Lower leg skin (tissue), 4 donors: ENCODE data around the gene RASD2. TPM values are rescaled to one million over a fixed set of nuclear protein-coding genes. Genes with fewer than 3 reads are reported as not detected.

Experiments
- DNase-seq, 2 donors: peaks; one replicate each; pipeline ENCODE4 v3.0.0-alpha.2; 2019; ENCODE audit warnings: low spot score in 2 of 2
- H3K4me3 ChIP-seq: fragments of 200-600 bp; sonication (generic); 2 replicates; pipeline ENCODE4 v1.5.1; 2017; ENCODE audit warnings: mild to moderate bottlenecking, low read depth; ENCODE audit not compliant: poor library complexity, severe bottlenecking
- CTCF ChIP-seq, 3 donors: fragments of 450-650 bp; IDR thresholded peaks; one replicate each; pipeline ENCODE4 v1.5.1; 2016; ENCODE audit warnings: antibody characterized with exemption in 3 of 3, mild to moderate bottlenecking in 3 of 3, moderate library complexity in 2 of 3
- POLR2A ChIP-seq, 2 donors: fragments of 450-650 bp; IDR thresholded peaks; one replicate each; pipeline ENCODE4 v1.6.1; 2016 to 2017; ENCODE audit warnings: antibody characterized with exemption in 2 of 2, mild to moderate bottlenecking in 1 of 2, moderate library complexity in 1 of 2
- WGBS, 2 donors: methylation state at CpG; one replicate each; pipeline ENCODE4 v1.1.5; 2018; 5-methylcytosine and 5-hydroxymethylcytosine counted together
- intact Hi-C: fragments of 100-400 bp; cut with DNase I; formaldehyde crosslinking; loops from one replicate; pipeline ENCODE4 v1.15.0; 2023; ENCODE audit warnings: low total_unique reads
- total RNA-seq, 4 donors: library from RNA; depleted of rRNA; stranded (reverse); fragments of >200 nt; gene quantifications; one replicate each; pipeline ENCODE4 v1.1.0, GENCODE V29; 2016

The RASD2 gene
- total RNA-seq, 4 donors from 2014 or later = 0.27 to 3.2 (median 1.4) TPM

DNA sequence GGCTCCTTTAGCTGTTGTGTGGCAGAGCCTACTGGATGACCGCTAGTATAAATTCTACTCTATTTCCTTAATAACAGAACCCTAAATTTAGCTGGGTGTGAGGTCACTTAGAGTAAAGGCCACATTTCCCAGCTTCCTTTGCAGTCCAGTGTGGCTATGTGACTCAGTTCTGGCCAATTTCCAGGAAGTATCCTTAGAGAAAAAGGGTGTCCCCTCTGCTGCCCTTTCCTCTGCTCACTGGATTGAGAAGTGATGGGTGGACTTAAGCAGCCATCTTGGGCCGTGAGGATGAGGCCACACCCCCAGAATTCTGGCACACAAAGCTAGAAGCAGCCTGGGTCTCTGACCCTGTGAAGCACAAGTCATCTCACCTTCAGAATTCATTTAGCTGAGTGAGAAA is 11.7 kb upstream of the RASD2 start:
- DNase-seq = no peak
- TF ChIP-seq CTCF (IDR thresholded peaks at IDR 0.05) (no peak), POLR2A (IDR thresholded peaks at IDR 0.05) (no peak)
- intact Hi-C loops = no loop called here
- WGBS, 2 donors = 93 to 100% methylated on average over 2 of the region's 2 CpGs
- no peak overlapping the region for H3K4me3 ChIP-seq

DNA sequence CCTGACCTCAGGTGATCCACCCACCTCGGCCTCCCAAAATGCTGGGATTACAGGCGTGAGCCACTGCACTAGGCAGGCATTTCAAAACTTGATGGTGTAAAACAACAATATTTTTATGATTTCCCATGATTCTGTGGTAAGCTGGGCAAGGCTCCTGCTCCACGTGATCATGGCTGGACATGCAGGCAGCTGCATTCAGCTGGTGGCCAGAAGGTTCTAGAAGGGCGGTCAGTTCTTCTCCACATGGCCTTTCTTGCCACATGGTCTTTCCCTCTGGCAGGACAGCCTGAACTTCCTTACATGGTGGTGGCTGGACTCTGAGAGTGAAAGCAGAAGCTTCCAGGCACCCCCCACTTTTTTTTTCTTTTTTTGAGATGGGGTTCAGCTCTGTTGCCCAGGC is 9.9 kb upstream of the RASD2 start:
- 82 to 85% methylated on average over 4 of the region's 4 CpGs for WGBS, 2 donors
- intact Hi-C loops = no loop called here
- TF ChIP-seq POLR2A (IDR thresholded peaks at IDR 0.05) = no peak
- no peak for TF ChIP-seq CTCF (IDR thresholded peaks at IDR 0.05)
- no peak for DNase-seq
- H3K4me3 ChIP-seq = no peak overlapping the region

GRCh38 chr22:35531202-35531601 is 9.4 kb upstream of the RASD2 start:
- WGBS, 2 donors = 81 to 93% methylated on average over 6 of the region's 6 CpGs
- H3K4me3 ChIP-seq = no peak overlapping the region
- intact Hi-C loops = no loop called here
- DNase-seq = no peak
- no peak for TF ChIP-seq CTCF (IDR thresholded peaks at IDR 0.05)
- no peak for TF ChIP-seq POLR2A (IDR thresholded peaks at IDR 0.05)

DNA sequence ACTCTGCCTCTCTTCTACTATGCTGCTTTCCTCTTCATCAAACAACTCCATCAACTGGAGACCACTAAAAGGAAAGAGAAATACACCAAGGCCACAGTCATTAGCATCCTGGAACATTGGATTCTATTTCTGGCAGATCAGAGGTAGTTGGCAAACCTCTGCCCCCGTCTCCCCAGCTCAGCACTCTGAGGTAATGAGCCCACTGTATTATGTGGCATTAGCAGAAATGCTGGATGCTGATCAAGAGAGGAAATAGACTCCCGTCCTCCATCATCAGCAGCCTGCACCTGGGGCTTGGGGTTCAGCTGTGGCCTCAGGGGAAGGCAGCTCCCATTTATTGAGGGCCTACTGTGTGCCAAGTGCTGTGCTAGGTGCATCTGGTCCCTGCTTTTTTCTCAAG is 9.0 kb upstream of the RASD2 start:
- no peak overlapping the region for H3K4me3 ChIP-seq

GRCh38 chr22:35533365-35534029 is 7.1 kb upstream of the RASD2 start:
- no peak for TF ChIP-seq POLR2A (IDR thresholded peaks at IDR 0.05)
- no peak for TF ChIP-seq CTCF (IDR thresholded peaks at IDR 0.05)
- intact Hi-C loops = no loop called here
- DNase-seq = no peak
- H3K4me3 ChIP-seq = no peak overlapping the region
- 89 to 94% methylated on average over 6 of the region's 6 CpGs for WGBS, 2 donors

More for the DNA sequence above, 9.0 kb upstream of the RASD2 start:
- no peak for DNase-seq
- intact Hi-C loops = no loop called here
- 68% methylated on average over 2 of the region's 2 CpGs for WGBS, 2 donors
- TF ChIP-seq CTCF (IDR thresholded peaks at IDR 0.05) = no peak
- TF ChIP-seq POLR2A (IDR thresholded peaks at IDR 0.05) = no peak

DNA sequence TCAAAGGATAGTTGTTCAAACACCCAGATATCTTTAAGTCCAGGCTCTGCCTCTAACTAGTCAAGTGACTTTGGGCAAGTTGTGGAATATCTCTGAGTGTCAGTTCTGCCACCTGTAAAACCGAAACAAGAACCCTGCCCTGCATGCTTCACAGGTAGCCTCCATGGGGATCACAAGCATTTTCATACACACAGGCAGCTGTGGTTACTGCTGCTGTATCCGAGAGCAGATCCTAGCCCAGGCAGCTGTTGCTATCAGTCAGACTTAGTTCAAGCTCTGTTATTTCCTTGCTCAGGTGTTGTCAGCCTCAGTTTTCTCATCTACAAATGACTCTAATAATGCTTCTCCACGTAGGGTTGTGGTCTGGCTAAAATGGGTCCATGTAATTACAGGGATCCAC is 6.5 kb upstream of the RASD2 start:
- 69 to 74% methylated on average over 3 of the region's 3 CpGs for WGBS, 2 donors
- DNase-seq = no peak
- intact Hi-C loops = no loop called here
- TF ChIP-seq POLR2A (IDR thresholded peaks at IDR 0.05) = no peak
- no peak for TF ChIP-seq CTCF (IDR thresholded peaks at IDR 0.05)
- no peak overlapping the region for H3K4me3 ChIP-seq
